HCT116 (cell line): ENCODE results near the gene MYH3. TPM values are rescaled to one million over a fixed set of nuclear protein-coding genes. Genes with fewer than 3 reads are reported as not detected.

ENCODE experiments used
- ATAC-seq: fragments of 200-7000 bp; cut with Tn5 transposase; 2 replicates; pipeline ENCODE4 v1.9.1; 2020; ENCODE audit warnings: mild to moderate bottlenecking, moderate library complexity
- BruUV-seq: library from RNA; stranded (reverse); fragments of 400-500 nt; replicated peaks from 2 replicates; lab custom pipeline; 2021; lab: Mats Ljungman, UMichigan
- CTCF ChIA-PET: fragments of 300-600 bp; sonication (Branson Sonifier 250); formaldehyde crosslinking; loops from one replicate; lab custom pipeline; 2021; ENCODE audit warnings: antibody characterized with exemption; lab: Charles Lee
- POLR2A ChIA-PET: fragments of 300-600, 350-600 bp; sonication (Branson Sonifier 250); formaldehyde crosslinking; loops from one replicate; lab custom pipeline; 2021; ENCODE audit warnings: antibody characterized with exemption; lab: Charles Lee
- RAD21 ChIA-PET, 2 experiments: fragments of 300-600 bp; sonication (Branson Sonifier 250); formaldehyde crosslinking; loops; one replicate each; lab custom pipeline; 2023; ENCODE audit warnings: low total read pairs in 2 of 2; ENCODE audit not compliant: uncharacterized antibody in 2 of 2, unreplicated experiment in 2 of 2, low non-redundant PET in 1 of 2; lab: Charles Lee
- DNase-seq: peaks from one replicate; pipeline ENCODE4 v3.0.0-alpha.2; 2010; ENCODE audit warnings: low read depth, low spot score
- H2AFZ ChIP-seq: fragments of 200-600 bp; shearing (Covaris generic), sonication (generic); 2 replicates; pipeline ENCODE4 v1.6.1; 2017; ENCODE audit warnings: low read depth, mixed run types, mixed read lengths, antibody characterized with exemption, low read length; ENCODE audit not compliant: poor library complexity, severe bottlenecking
- H3K27ac ChIP-seq: 2 replicates; pipeline ENCODE4 v1.5.1; 2012; ENCODE audit warnings: low read depth, low read length
- H3K27me3 ChIP-seq: fragments of 200-600 bp; sonication (generic); 2 replicates; pipeline ENCODE4 v1.6.1; 2016; ENCODE audit warnings: mixed run types, low read length, mixed read lengths; ENCODE audit not compliant: insufficient read depth
- H3K36me3 ChIP-seq, 2 experiments: fragments of 200-500 bp in 1 of 2; fragments of 200-600 bp in 1 of 2; sonication (Bioruptor generic) in 1 of 2; sonication (generic) in 1 of 2; 2 replicates each; pipeline versions ENCODE4 v1.5.1 to v1.6.1; 2014 to 2016; ENCODE audit warnings: low read length in 2 of 2, inconsistent platforms in 1 of 2, mixed read lengths in 1 of 2, mixed run types in 1 of 2; ENCODE audit not compliant: insufficient read depth in 2 of 2, control insufficient read depth in 1 of 2
- H3K4me1 ChIP-seq, 2 experiments: fragments of 200-600 bp in 1 of 2; sonication (generic) in 1 of 2; 2 replicates each; pipeline versions ENCODE4 v1.5.1 to v1.6.1; 2012 to 2017; ENCODE audit warnings: low read length in 2 of 2, inconsistent platforms in 1 of 2, mild to moderate bottlenecking in 1 of 2, mixed read lengths in 1 of 2, mixed run types in 1 of 2, moderate library complexity in 1 of 2; ENCODE audit not compliant: insufficient read depth in 2 of 2, control insufficient read depth in 1 of 2
- H3K4me2 ChIP-seq: fragments of 200-600 bp; sonication (generic); 2 replicates; pipeline ENCODE4 v1.6.1; 2017; ENCODE audit warnings: mixed run types, low read length, mixed read lengths
- H3K4me3 ChIP-seq, 2 experiments: fragments of 200-600 bp in 1 of 2; sonication (generic) in 1 of 2; replicated peaks in 1 of 2; 2 replicates each; pipeline ENCODE4 v1.5.1; 2011 to 2016; ENCODE audit warnings: low read length in 2 of 2, control low read depth in 1 of 2, low read depth in 1 of 2, mild to moderate bottlenecking in 1 of 2, mixed read lengths in 1 of 2, mixed run types in 1 of 2
- H3K79me2 ChIP-seq: fragments of 200-600 bp; sonication (generic); 2 replicates; pipeline ENCODE4 v1.6.1; 2017; ENCODE audit warnings: mild to moderate bottlenecking, mixed run types, low read length, moderate library complexity, mixed read lengths; ENCODE audit not compliant: insufficient read depth
- H3K9ac ChIP-seq: fragments of 200-600 bp; sonication (generic); 2 replicates; pipeline ENCODE4 v1.6.1; 2016; ENCODE audit warnings: low read length, mixed read lengths
- H3K9me2 ChIP-seq: fragments of 200-600 bp; sonication (generic), shearing (Covaris generic); 2 replicates; pipeline ENCODE4 v1.6.1; 2017; ENCODE audit warnings: mixed run types, mild to moderate bottlenecking, moderate library complexity; ENCODE audit not compliant: insufficient read depth
- H3K9me3 ChIP-seq, 2 experiments: fragments of 200-500 bp in 1 of 2; fragments of 200-600 bp in 1 of 2; sonication (Bioruptor generic) in 1 of 2; sonication (generic) in 1 of 2; 2 replicates each; pipeline ENCODE4 v1.6.1; 2014 to 2017; ENCODE audit warnings: low read length in 2 of 2, mixed read lengths in 2 of 2, inconsistent platforms in 1 of 2, low read depth in 1 of 2, mild to moderate bottlenecking in 1 of 2, mixed run types in 1 of 2, moderate library complexity in 1 of 2; ENCODE audit not compliant: control insufficient read depth in 1 of 2, insufficient read depth in 1 of 2
- H4K20me1 ChIP-seq: fragments of 200-600 bp; sonication (generic), shearing (Covaris generic); 2 replicates; pipeline ENCODE4 v1.6.1; 2017; ENCODE audit warnings: mixed run types, mild to moderate bottlenecking, moderate library complexity; ENCODE audit not compliant: insufficient read depth
- CBX3 ChIP-seq: IDR thresholded peaks from 2 replicates; pipeline ENCODE4 v1.6.1; 2012; ENCODE audit warnings: low read depth
- EZH2phosphoT487 ChIP-seq: fragments of 200-600 bp; IDR thresholded peaks from 2 replicates; pipeline ENCODE4 v1.6.1; 2018; ENCODE audit warnings: antibody characterized with exemption, borderline replicate concordance
- RAD21 ChIP-seq: IDR thresholded peaks from 2 replicates; pipeline ENCODE4 v1.6.1; 2012; ENCODE audit warnings: low read depth, mild to moderate bottlenecking
- SIN3A ChIP-seq: IDR thresholded peaks from 2 replicates; pipeline ENCODE4 v1.6.1; 2012; ENCODE audit warnings: low read depth
- intact Hi-C: fragments of 100-400 bp; cut with micrococcal nuclease; formaldehyde crosslinking; loops from 2 replicates; pipeline ENCODE4 v1.10.0; 2022
- total RNA-seq: library from RNA; stranded (reverse); gene quantifications from one replicate; pipeline ENCODE4 v1.2.1, GENCODE V29; 2021; ENCODE audit not compliant: unreplicated experiment
- TF ChIP-seq, protein P1 (sequence below), 3 experiments: fragments of 200-600 bp in 1 of 3; sonication (generic) in 1 of 3; IDR thresholded peaks in 2 of 3; conservative IDR thresholded peaks in 1 of 3; 2 replicates each; pipeline ENCODE4 v1.5.1; 2012 to 2017; ENCODE audit warnings: low read depth in 2 of 3, low read length in 2 of 3, antibody characterized with exemption in 1 of 3, borderline replicate concordance in 1 of 3, control low read depth in 1 of 3, mild to moderate bottlenecking in 1 of 3, mixed read lengths in 1 of 3, mixed run types in 1 of 3, moderate library complexity in 1 of 3; ENCODE audit not compliant: insufficient read depth in 1 of 3

MYH3 gene
- total RNA-seq, 1 experiment from 2014 or later, result 1.6 TPM

DNA sequence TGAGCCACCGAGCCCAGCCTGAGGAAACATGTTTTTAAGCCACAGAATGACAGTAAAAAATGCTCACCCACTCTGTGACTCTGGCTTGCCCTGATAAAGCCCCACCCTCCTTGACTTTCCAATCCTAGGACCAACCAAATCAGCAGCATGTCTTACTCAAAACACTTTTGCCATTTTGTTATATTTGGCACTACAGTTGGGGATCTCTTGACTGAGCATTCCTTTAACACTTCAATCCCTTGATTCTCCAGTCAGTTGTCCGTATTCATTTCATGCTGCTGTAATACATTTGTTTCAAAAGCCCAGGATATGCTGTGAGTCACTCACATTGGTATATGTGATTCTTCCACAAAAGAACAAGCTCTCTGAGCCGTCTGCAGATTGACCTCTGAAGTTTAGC, 8.2 kb downstream of the MYH3 start (continued):
- no peak for TF ChIP-seq EZH2phosphoT487

DNA sequence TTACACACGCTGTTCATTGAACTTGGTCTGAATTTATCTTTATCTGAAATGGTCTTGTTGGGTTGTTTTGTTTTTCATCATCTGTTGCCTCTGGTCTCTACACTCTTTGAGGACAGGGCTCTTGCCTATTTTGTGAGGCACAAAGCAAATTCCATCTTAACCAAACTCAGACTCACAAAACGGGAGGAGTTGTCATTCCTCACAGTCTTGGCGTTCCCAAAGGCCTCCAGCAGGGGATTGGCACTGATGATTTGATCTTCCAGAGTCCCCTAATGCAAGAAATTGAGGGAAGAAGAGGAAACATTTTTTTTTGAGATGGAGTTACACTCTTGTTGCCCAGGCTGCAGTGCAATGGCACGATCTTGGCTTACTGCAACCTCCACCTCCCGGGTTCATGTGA, 8.7 kb downstream of the MYH3 start:
- TF ChIP-seq RAD21 (no peak), CBX3 (no peak), SIN3A (no peak)
- TF ChIP-seq, protein P1, sequence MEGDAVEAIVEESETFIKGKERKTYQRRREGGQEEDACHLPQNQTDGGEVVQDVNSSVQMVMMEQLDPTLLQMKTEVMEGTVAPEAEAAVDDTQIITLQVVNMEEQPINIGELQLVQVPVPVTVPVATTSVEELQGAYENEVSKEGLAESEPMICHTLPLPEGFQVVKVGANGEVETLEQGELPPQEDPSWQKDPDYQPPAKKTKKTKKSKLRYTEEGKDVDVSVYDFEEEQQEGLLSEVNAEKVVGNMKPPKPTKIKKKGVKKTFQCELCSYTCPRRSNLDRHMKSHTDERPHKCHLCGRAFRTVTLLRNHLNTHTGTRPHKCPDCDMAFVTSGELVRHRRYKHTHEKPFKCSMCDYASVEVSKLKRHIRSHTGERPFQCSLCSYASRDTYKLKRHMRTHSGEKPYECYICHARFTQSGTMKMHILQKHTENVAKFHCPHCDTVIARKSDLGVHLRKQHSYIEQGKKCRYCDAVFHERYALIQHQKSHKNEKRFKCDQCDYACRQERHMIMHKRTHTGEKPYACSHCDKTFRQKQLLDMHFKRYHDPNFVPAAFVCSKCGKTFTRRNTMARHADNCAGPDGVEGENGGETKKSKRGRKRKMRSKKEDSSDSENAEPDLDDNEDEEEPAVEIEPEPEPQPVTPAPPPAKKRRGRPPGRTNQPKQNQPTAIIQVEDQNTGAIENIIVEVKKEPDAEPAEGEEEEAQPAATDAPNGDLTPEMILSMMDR (IDR thresholded peaks at IDR 0.05 in 2 of 3, conservative IDR thresholded peaks at IDR 0.05 in 1 of 3; ENCODE audit: borderline replicate concordance in 1 of 3, insufficient read depth in 1 of 3, low read depth in 2 of 3, low read length in 2 of 3), result no peak
- H3K4me2 ChIP-seq, result no peak overlapping the region
- no peaks in the 10 kb centered on the region for H3K36me3 ChIP-seq
- no peaks in the 10 kb centered on the region for H3K4me1 ChIP-seq
- H3K4me3 ChIP-seq, result no peak overlapping the region
- no peaks in the 10 kb centered on the region for H3K79me2 ChIP-seq
- no peaks in the 10 kb centered on the region for H4K20me1 ChIP-seq
- ATAC-seq (no peak), DNase-seq (no peak)
- no peak overlapping the region for H3K9ac ChIP-seq
- RAD21 ChIA-PET, result no interaction called here
- H2AFZ ChIP-seq, result no peak overlapping the region
- no peaks in the 10 kb centered on the region for H3K27me3 ChIP-seq
- no peaks in the 10 kb centered on the region for H3K9me2 ChIP-seq
- no peak overlapping the region for H3K27ac ChIP-seq
- intact Hi-C loops, result no loop called here
- POLR2A ChIA-PET, result no interaction called here
- no peaks in the 10 kb centered on the region for H3K9me3 ChIP-seq
- BruUV-seq, result no TSS peak
- CTCF ChIA-PET, result no interaction called here
